HG03095 (cell line): ENCODE measurements around the gene PRDM16.

Source experiments
- ATAC-seq: cut with Tn5 transposase; IDR thresholded peaks from one replicate; pipeline ENCODE4 v1.9.1; 2021; ENCODE audit warnings: moderate library complexity; ENCODE audit not compliant: unreplicated experiment

The PRDM16 gene

DNA sequence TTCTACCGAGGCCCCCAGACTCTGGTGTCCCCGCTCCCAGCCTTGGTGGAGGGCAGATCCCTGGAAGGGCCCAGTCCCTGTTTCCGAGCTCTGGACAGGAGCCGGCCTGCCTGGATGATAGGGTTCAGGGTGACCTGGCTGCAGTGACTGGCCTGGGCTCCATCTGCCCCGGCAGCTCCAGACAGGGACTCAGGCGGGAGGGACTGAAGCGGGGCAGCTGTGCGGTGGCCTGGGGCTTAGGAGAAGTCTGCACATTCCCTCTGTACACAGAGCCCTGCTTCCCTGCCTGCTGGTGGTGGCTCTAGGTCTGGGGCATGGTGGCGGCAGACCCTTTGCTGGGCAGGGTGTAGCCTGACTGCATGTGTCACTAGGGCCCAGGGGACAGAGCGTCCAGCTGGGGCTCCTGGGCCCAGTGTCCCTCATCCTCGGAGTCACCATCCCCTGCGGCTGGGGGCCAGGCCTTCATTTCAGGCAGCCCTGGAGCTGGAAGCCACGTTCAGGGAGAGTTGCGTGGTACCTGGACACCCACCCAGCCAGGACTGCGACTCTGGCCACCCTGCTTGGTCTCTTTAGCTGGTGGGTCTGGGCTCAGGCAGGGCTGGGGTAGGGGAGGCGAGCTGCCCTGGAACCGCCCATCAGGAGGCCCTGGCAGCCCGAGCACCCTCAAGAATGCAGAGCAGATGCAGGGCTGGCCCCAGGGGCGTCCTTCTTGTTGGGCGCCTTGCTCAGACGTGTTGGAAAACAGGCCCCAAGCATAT lies 395.1 kb downstream of the PRDM16 start:
- no peak for ATAC-seq

DNA sequence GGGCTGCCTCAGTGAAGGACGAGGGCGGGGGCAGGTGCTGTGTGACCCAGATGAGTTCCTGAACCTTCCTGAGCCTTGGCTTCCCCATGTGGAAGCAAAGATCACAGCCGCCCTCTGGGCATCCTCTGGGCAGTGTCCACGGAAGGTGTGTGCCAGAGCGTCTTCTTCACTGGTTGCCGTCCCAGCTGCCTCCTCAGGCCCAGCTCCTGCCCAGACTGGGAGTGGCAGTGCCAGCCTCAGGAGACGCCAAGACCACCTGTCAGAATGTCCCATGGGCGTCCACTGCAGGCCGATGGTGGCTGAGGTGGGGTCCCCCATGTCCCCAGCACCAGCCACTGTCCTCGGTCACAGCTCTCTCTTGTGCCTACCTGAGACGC lies 395.6 kb downstream of the PRDM16 start:
- no peak for ATAC-seq

DNA sequence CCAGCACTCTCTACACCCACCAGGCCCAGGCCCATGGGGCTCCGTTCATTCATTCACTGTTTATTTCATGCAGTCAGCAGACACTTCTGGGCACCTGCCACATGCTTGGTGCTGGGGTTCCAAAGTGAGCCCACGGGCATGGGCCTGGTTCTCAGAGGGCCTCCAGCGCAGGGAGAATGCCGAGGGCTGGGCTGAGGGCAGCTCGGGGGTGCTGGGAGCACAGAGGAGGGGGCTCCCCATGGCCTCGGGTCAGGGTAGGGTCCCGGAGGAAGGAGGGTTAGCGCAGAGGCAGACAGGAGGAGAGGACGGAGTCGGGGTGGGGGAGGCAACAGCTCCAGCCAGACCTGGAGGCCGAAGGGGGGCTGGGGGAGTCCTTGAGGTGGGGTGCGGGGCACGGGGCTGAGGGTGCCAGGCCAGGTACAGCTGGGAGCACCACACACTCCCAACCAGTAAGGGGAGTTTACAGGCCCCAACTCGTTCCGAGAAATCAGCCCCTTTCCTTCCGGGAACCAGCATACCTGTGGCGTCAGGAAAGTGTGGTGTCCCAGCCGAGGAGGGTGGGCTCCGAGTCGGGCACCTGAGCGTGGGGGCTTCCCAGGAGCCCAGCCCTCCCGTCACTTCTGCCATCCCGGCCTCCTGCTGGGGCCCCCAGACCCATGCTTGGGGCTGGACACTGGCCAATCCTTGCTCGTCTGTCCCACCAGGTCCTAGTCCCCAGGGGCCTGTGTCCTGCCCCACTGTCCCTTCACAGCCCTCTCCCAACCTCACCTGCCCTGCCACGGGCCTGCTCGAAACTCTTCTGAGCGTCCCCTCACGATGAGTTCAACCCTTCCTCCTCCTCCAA lies 396.3 kb downstream of the PRDM16 start:
- no peak for ATAC-seq

DNA sequence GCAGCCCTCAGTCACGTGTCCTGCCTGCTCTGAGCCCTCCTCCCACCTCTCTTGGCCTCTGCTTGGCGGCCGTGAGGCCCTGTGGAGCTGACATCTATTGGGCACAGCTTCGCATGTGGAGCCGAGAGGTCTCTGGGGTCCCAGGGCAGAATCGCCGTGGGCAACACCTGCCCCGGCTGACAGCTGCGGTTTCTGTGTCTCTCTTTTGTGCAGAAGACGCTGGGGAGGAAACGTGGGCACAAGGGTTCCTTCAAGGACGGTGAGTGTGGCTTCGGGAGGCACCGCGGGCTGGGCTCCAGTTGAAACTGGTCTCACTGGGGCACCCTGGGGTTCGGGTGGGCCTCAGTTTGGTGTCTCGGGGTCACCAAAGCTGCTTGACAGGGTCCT lies 396.9 kb downstream of the PRDM16 start:
- ATAC-seq: no peak

DNA sequence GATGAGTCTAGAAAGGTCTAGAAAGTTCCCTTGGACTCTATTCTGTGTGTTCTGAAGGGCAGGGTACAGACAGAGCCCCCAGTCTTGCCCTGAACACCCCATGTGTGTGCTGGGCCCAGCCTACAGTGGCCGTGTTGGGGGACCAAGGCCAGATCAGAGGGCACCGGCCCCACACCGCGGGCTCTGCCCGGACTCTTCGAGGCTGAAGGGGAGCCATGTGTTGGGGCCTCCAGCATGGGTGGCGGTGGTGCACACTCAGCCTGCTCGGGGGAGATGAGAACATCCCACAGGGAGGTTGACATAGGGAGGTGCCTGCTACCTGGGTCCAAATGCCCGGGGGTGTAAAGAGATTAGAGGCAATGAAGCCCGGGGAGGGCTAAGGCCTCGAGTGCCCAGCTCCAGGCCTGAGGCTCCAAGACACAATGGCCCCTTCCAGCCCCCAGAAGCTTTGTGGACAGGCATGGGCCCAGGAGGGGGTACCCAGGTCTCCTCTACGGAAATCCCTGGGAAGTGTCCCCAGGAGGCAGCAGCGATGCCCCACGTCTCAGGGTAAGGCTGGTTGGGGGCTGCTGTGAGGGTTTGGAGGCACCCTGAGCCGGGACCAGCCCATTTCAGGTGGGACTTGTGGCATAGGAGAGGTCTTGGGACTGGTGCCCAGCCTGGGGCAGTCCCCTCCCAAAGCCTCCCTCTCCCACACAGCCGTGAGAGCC lies 397.5 kb downstream of the PRDM16 start:
- no peak for ATAC-seq

DNA sequence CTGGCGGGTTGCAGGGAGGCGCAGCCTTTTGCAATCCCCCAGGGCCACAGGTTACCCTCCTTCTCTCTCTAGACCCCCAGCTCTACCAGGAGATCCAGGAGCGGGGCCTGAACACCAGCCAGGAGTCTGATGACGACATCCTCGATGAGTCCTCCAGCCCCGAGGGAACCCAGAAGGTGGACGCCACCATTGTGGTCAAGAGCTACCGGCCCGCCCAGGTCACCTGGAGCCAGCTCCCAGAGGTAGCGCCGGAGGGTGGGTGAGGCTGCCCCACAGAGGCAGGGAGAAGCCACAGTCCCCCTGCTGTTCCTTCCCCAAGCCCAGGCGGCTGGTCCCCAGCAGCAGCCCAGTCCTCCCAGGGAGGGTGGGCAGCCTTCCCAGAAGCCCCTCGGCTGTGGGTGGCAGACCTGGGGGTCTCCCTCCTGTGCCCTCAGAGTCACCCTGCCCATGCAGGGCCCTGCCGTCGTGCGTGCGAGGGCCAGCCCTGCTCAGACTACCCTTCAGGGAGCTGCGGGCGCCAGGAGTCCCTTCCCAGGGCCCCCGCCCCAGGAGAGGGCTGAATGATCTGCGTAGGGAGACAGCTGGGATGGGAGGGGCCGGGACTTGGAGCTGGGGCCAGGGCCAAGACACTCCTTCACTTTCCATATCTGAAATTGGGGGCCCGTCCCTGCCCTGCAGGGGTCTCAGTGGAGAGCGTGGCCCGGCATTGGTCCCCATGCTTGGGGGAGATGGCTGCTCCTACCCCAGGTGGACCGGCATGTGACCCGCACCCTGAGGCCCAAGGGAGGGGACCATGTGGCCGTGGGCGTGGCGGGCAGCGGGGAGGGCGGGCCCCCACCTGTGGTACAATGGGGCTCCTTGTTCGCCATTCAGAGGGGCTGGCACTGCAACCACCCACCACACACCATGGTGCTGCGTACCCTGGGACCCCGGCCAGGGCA lies 398.4 kb downstream of the PRDM16 start:
- ATAC-seq: no peak

DNA sequence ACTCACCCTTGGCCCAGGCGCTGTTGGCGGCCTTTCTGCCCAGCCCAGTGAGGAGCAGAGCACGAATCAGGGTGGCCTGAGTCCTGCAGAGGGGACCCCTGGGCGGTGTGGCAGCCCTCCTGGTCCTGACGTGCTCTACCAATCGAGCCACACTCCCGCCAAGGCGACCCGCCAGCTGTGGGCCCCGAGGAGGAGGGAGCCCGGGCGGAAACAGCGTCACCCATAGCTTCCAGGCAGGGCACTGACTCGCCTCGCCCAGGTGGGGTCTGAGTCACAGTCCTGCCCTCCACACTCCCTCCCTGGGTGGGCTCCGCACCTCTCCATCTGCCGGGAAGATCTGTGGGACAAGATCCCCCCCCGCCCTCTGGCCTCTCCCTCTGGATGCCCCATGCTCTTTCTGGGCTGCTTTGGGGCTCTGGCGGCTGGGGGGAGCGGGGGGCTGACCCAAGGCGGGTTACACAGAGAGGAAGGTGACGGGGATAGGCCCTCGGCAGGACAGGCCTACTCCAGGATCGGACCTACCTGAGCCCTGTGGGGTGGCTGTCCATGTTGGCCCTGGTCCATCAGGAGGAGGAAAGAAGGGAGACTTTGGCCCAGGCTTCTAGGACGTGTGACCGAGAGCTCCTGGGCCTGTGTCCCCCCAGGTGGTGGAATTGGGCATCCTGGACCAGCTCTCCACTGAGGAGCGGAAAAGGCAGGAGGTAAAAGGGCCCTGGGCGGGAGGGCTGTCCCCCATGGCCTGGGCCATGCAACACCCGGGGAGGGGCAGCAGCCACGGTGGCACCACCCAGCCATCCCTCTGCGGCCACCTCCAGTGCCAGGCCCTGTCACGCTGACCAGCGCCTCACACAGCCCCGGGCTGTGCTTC lies 399.5 kb downstream of the PRDM16 start:
- ATAC-seq: no peak

DNA sequence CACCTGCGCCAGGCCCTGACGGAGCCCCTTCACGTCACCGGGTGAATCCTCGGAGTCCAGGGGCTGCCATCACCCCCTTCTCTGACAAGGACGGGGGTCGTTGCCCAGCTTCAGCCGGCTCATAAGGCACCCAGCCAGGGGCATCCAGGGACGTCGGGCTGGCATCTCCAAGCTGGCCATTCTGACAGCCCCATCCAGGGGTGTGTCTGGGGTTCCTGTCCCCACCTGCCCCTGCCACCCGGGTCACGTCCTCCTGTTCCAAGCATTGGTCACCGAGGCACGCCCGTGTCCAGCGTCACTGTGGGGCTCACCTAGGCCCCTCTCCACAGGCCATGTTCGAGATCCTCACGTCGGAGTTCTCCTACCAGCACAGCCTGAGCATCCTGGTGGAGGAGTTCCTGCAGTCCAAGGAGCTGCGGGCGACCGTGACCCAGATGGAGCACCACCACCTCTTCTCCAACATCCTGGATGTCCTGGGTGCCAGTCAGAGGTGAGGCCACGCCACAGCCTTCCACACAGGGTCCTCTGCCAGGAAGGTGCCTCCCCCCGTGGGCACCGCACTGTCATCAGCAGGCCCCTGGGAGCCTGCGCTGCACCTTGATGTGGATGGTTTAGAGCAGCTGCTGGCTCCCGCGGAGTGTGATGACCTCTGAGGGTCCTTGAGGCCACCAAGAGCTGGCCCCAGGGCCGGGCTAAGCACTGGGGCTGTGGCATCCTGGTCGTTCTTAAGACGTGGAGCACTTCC lies 400.3 kb downstream of the PRDM16 start:
- no peak for ATAC-seq

DNA sequence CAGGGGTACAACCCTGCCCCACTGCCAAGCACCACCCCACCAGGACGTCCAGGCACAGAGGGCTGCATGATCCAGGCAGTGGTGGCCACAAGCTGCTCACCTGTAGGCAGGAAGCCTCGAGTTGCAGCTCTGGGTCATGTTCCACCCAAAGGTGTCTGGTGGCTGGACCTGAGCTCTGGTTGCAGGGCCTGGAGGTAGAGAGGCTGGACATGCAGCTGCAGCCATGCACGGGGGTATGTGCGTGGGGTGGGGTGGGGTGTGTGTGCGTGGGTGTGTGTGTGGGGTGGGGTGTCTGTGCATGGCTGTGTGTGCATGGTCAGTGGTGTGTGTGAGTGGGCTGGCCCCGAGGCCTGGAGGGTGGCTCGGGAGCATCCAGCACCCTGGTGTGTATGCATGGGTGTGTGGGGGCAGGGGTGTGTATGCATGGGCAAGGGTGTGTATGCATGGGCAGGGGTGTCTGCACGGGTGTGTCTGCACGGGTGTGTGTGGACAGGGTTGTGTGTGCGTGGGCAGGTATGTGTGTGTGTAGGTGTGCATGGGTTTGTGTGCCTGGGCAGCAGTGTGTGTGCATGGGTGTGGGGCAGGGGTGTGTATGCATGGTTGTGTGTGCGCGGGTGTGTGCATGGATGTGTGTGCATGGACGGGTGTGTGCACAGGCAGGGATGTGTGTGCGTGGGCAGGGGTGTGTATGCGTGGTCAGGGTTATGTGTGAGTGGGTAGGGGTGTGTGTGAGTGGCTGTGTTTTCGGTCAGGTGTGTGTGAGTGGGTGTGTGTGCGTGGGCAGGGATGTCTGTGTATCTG lies 401.0 kb downstream of the PRDM16 start:
- ATAC-seq: no peak

DNA sequence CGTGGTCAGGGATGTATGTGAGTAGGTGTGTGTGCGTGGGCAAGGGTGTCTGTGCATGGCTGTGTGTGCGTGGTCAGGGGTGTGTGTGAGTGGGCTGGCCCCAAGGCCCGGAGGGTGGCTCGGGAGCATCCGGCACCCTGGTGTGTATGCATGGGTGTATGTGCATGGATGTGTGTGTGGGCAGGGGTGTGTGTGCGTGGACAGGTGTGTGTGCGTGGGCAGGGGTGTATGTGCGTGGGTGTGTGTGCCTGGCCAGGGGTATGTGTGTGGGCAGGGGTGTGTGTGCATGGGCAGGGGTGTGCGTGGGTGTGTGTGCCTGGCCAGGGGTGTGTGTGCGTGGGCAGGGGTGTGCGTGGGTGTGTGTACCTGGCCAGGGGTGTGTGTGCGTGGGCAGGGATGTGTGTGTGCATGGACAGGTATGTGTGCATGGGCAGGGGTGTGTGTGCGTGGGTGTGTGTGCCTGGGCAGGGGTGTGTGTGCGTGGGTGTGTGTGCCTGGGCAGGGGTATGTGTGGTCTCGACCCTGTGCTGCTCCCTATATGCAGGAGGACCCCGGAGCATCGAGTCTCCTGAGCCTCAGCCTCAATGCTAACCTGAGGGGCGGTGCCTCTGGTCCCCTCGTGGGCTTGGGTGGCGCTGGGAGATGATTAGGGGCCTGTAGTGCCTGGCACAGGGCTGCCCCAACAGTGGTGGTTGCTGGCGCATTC lies 401.8 kb downstream of the PRDM16 start:
- no peak for ATAC-seq

DNA sequence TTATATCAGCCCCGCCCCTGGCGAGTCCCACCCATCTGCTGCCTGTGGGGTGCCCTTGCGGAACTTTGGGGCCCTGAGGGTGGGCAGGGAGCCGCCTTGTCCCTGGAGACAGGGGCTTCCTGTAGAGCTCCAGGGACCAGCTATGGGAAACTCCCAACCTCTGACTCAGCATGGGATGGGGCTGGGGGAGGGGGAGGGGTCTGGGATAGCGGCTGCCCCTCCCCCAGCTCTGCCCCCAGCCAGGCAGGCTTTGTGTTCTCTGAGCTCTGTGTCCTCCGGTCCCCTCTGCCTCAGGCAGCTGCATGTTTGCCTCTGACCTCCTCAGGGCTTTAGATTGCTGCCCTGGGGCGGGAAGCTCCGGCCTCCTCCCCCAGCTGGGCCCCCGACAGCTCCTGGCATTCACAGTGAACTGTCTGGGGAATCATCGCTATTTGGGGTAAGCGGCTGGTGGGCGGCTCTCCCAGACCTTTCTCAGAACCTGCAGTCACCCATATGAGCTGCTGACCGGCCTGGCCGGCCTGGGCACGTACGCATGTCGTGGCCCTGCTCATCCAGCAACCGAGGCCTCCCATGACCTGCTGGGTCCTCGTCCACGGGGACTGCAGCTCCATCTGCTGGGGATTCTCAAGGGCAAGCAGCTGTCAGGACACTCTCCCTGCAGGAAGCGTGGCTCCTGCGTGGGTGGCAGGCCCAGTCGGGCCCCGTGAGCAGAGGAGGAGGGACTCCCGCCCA lies 402.5 kb downstream of the PRDM16 start:
- ATAC-seq: no peak

DNA sequence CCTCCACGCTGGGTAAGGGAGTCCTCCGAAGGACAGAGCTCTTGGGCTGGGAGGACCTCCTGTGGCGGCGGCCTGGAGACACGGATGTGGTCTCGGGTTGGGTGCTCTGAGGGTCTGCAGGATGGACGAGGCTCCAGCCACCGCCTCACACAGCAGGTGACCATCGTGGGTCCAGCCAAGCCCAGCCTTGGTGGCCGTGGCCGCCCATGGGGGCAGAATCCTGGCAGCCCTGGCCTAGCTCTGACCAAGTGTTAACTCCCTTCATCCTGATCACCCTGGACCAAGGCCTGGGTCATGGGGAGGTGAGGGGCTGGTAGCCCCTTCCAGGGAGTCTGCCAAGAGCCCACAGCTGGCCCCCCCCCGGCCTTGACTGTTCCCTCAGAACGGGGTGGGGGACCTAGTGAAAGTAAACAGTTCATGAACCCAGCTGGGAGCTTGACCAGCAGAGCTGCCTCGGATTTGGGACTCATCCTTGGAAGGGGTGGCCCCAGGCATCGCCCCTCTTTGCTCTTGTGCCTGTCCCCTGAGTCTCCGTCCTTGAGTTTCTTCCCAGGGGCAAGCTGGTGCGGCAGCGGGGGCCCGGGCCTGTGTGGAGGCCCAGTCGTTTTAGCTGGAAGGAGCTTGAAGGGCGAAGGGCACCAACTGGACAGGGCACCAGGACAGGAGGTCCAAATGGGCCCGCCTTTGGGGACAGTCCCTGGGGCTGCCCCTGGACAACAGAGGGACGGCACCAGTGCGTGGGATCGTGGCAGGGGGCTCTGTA lies 403.3 kb downstream of the PRDM16 start:
- no peak for ATAC-seq

DNA sequence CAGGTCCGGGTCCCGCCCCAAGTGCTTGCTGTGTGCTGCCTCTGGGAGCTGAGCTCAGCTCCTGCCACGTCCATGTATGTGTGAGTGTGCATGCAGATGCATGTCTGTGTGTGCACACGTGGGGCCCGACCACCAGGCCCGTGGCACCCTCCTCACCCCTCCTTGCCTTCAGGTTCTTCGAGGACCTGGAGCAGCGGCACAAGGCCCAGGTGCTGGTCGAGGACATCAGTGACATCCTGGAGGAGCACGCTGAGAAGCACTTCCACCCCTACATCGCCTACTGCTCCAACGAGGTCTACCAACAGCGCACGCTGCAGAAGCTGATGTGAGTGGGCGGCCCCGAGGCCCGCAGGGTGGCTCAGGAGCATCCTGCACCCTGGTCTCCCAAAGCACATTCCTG lies 403.9 kb downstream of the PRDM16 start:
- no peak for ATAC-seq

DNA sequence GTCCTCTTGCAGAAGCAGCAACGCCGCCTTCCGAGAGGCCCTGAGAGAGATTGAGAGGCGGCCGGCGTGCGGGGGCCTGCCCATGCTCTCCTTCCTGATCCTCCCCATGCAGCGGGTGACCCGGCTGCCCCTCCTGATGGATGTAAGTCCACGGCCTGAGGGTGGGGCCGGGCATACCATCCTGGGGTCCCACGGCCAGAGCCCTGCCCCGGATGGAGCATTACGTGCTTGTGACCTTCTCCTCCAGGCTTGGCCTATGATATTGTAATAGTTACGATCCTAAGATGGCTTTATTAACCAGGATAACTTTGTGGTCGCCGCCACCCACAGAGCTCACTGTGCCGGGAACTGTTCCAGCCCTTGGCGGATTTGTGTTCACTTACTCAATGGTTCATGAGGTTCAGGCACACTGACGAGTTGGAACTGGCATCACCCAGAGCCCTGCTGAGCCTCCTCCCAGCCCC lies 404.4 kb downstream of the PRDM16 start:
- no peak for ATAC-seq

DNA sequence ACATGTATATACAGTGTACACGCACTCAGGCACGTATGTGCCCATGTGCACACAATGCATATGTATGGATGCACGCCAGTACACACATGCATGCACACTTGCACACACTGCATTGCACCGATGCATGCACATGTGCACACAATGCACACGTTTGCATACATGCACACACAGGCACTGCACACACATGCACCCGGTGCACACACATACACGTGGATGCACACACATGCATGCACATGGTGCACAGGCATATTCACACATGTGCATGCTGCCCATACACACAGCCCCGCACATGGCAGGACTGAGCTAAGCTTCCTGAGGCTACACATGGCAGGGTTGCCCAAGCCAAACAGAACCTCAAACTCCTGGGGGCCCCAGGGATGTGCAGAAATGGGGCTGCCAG lies 405.0 kb downstream of the PRDM16 start:
- ATAC-seq: no peak

DNA sequence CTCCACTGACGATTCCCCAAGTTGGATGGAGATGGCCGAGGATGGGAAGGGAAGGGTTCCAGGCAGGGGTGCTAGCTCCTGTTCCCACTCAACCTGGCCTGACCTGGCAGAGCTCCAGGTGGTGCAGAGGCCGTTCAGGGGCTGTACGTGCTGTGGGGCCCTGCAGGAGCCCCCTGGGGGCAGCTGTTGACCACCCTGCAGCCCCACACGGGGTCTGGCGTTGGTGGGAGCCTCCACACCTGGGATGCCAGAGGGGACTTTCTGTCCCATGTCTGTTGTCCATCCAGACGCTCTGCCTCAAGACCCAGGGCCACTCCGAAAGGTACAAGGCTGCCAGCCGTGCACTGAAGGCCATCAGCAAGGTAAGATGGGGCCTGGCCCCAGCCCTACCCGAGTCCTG lies 405.4 kb downstream of the PRDM16 start:
- ATAC-seq: no peak
